Measurements from ENCODE around the gene SHISA6.
"Not testable (repeated sequence)": the region's sequence is repeated elsewhere in the genome, so short reads cannot be mapped to it uniquely, and the experiment has no call there.

- not testable (repeated sequence) for TF ChIP-seq CTCF (IDR thresholded peaks at IDR 0.05; ENCODE audit: low read length); EZH2 (IDR thresholded peaks at IDR 0.05; ENCODE audit: borderline replicate concordance, low read length)
Observed at GRCh38 chr17:11301874-11302273, 60.9 kb downstream of the SHISA6 start.
